Activated CD4-positive, alpha-beta T cell treated with anti-CD3 and anti-CD28 coated beads, Interleukin-2, amount 50 U/mL, for 24 hours (primary cell): Measurements from ENCODE around the gene RELL2.
A peak's percentile ranks its signal among the peaks of the same experiment; 100 is the strongest.
"Not testable (repeated sequence)": the region's sequence is repeated elsewhere in the genome, so short reads cannot be mapped to it uniquely, and the experiment has no call there.

ENCODE experiments used
- DNase-seq, 2 donors: peaks; one replicate each; pipeline ENCODE4 v3.0.0-alpha.2; 2020; ENCODE audit warnings: low read depth in 1 of 2, low spot score in 1 of 2

The RELL2 gene, protein sequence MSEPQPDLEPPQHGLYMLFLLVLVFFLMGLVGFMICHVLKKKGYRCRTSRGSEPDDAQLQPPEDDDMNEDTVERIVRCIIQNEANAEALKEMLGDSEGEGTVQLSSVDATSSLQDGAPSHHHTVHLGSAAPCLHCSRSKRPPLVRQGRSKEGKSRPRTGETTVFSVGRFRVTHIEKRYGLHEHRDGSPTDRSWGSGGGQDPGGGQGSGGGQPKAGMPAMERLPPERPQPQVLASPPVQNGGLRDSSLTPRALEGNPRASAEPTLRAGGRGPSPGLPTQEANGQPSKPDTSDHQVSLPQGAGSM

DNA sequence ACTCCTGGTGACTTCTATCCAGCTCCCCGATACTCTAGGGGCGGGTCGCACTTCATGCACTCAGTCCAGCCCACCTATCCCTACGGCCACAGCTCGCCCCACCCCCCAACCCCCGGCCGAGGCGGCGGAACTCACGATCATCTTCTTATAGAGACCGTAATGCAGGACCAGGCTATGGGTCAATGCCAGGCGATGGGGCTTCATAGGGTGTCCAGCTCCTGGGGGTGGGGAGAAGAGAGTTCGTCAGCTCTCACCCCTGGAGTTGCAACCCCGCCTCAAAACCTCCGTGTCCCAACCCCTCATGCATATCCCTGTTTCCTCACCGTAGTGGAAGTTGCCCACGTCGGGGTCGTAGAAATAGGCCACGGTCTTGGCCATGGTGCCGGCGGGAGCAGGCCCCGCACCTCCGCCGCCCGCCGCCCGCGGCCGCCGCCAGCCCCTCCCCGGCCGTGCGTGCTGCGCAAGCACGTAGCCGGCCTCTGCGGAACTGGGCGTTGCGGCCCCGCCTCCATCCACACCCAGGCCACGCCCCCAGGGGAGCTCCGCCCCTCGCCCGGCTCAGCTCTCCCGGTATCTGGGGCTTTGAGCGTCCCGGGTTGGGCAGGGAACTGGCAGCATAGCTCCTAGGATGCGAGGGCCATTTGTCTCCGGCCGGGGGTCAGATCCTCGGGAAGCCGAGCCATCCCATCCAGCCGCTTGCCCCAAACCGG is at the start of gene RELL2, which contains the start of gene HDAC3:
RELL2 (plus strand) TSS at position 585 of the 710 bp plus-strand sequence. CDS start 1,229 bp downstream, outside the sequence.
HDAC3 (minus strand) TSS at position 437 of the 710 bp plus-strand sequence; CDS start at position 378, 59 bp downstream.
- peak; percentile 88 to 92 for DNase-seq

DNA sequence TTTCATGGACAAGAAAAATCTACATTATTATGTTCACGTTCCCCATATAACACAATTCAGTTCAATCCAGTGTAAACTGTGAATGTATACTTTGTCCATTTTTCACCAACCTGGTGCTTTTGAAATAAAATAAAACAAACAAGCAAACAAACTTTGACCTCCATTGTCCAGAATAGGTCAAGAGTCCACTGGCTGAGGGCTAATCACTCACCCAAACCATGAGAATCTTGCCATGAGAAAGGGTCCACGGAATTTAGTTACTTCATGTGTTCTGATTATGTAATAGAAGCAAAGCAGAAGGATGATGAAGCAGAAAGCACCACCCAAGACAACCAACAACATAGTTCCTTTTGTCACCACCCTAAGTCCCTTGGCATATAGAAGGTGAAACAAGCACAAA is 46.7 kb upstream of the RELL2 start:
- no peak for DNase-seq

DNA sequence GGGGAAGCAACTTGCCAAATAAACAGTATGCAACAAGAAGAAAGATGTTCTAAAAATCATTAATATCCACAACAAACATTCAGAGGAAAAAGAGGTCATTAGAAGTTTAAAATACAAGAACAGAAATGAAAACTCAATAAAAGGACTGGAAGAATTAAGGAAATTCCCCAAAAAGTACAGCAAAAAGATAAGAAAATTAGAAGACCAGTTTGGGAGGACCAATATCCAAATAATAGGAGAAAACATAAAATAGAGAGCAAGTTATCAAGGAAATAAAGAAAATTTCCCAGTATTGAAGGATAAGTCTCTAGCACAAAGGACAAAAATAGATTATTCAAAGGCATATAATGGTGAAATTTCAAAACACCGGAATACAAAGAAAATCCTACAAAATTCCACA is 39.9 kb upstream of the RELL2 start:
- no peak for DNase-seq

DNA sequence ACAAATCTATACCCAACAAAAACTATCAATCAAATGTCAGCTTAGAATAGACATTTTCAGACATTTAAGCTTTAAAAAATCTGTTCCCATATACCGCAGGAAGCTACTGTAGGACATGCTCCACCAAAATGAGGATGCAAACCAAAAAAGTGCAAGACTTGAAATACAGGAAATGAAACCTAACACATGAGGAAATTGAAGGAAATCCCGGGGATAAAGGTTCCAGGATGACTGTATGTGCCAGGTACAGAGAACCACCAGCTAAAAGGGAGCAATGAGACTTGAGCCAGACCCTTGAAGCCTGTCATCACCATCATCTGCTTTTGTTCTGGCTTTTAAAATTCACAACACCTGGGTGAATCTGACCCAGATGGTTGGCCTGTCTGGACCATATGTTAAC is 39.4 kb upstream of the RELL2 start:
- DNase-seq: no peak

DNA sequence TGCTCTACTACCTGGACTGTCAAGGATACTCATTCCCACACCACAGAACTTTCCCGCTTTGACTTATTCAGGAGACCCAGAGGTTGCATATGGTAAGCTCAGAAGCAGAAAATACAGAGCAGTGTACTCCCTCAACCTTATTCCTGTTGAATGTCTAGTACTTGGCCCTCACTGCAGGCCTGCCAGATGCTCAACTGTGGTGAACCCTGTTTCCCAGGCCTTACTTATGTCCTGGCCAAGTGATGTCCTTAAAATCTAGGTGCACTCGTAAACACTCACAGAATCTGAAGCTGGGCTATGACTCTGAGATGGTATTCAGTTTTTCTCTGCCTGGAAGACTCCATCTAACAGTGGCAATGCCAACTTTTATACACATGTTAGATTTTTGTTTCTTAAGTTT is 39.0 kb upstream of the RELL2 start:
- no peak for DNase-seq

DNA sequence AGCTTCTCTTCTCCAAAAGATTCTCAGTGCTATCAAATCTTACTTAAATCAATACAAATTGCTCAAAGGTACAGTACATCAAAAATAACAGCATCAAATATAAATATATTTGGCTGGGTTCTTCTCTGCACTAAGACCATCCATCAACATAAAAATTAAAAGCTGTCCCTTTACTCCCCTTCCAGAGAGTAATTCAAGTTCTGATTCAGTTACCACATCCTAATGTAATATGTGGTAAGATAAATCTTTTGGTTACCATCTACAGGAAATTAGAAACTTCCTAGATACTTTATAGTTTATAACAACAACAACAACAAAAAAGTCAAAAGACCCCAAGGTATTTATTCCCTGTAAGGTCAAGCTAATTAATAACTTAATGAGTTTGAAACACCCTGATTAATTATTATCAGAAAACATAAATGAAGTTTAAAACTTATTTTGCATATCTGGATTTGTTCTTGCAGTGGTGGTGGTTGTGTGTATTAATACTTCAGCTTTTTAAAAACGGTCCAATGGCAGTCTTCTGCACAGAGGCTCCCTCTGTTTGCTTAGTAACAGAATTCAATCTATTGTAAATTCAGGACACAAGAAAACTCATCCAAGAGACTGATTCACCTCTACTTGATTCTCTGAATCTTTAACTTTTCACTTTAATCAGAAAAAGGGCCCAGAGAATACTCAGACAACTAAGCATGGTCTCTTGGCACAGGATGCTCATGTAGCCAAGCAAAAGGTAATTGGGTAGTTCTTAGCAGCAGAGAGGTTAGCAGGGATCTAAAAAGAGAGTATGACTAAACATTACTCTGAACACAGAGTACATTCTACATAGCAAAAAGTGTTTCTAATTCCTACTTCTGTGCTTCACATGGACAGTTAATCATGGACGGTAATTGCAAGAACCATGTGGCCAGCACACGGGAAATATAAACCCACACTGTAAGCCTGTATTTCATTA is 38.1 kb upstream of the RELL2 start:
- DNase-seq: no peak

DNA sequence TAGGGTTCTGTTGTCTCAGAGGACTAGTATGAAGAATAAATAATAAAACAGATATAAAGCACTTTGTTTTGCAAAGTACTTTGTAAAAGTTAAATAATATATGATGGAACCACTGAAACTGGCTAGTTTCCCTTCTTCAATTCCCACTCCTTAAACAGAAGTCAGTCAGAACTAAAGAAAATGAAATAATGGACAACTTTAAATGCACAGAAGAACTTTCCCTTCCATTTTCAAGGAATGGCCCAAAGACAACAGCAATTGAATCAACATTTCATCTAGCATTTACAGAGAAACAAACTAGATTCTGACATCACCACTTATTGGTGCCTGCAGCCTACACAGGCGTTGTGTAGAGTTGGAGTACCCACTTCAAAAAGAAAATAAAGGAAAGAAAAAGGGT is 34.2 kb upstream of the RELL2 start:
- DNase-seq: no peak

DNA sequence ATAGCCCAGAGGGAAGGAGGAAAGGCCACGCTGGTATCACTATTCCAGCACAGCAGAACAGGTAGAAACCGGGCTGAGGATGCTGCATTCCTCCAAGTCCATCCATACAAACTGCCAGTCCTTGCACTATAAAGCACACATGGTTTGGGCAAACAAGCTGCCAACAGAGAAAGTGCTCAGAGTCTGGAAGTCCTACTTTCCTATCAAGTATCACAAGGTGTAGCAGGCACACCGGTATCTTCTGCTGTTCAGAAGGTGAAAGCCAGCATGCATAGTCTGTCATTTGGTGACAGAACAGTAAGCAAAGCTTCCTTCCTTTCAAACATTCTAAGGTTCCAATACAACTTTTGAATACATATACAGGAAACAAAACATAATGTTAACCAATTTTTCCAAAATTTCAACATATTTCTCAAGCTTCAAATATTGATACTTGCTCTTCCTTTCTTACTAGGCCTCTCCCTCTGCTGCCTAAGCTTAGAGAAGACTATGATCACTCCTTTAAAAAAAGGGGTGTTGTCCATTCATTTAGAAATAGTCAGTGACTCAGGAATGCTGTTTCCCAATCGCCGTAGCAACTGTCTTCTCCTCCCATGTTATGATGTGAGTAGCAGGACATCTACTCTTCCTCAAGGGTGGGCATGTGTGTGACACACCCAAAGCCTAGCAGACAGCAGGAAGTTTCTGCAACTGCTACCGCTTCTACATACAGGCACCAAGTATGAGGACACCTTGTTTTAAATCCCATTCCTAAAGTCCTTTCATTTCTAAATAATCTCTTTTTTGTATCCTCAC is 32.7 kb upstream of the RELL2 start:
- no peak for DNase-seq

DNA sequence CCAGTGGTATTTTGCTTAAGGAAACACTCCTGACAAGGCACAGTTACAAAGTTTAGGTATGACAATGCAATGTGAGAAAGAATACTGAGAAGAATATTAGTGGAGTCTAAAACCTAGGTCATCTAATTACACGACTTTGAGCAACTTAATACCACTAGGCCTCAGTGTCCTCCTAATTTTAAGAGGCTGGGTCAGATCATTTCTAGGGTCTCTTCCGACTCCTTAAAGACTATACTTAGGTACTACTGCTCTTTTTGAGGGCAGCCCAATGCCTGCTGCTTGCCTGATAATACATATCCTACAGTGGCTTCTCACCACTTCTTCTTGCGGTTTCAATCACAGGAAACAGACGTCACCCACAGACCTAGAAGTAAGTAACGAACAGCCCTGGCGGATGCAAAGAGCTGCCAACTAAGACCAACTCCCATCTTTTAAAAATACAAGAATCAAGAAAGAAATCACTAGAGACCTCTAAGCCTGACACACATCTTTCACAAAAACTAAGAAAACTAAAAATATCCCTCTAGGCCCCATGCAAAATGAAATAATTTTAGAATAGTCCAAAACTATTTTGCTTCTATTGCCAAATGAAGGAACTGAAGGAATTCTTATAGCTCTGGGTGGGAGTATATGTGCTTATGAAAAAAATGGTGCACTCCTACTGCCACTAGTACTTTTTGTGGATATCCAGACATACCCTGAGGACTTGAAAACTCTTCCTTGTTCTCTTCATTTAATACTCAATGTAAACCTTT is 31.1 kb upstream of the RELL2 start:
- peak in 1 of 2 donors; percentile 75 for DNase-seq

DNA sequence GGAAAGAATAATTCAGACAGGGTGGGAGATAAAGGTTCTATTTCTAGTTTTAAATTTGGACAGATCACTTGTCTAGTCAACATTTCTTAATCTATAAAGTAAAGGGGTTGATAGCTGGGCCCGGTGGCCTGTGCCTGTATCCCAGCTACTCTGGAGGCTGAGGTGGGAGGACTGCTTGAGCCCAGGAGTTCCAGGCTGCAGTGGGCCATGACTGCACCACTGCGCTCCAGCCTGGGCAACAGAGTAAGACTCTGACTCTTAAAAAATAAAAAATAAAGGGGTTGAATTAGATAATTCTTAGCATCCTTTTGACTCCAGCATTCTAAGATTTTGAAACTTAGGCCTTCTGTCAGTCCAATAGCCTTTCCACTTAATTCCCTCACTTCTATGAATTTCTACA is 28.8 kb upstream of the RELL2 start:
- no peak for DNase-seq

DNA sequence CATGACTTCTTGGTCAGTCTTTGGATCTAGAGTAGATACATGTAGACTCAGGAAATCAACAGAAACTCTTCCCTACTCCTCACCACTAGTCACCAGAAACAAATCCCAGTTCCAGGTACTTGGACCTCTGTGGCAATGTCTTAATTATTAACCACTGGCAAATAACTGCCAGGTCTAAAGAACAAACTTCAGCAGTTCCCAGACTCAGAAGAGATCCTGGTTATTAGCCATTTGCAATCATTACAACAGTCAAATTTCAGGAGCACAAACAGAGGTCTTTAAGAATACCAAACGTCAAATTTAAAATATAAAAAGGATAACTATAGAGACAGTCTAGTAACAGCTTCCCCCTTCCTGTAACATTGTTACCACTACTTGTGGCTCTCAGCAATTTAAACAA is 28.2 kb upstream of the RELL2 start:
- DNase-seq: no peak

DNA sequence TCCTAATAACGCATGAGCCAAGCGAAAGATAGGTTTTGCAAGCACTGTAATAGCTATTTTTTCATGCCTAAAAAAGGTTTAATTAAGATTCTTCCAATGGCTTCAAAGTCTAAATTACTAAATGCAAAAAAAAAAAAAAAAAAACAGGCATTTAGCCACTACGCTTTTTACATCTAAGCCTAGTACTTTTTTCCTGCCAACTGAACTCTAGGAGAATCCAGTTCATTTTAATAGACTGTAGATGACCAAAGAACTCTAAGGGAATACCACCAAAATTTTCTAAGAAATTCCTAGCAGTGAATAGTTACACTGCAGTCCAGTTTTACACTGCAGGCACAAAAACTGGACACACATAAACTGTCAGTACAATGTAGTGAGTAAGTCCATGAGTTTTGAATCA is 27.8 kb upstream of the RELL2 start:
- no peak for DNase-seq

DNA sequence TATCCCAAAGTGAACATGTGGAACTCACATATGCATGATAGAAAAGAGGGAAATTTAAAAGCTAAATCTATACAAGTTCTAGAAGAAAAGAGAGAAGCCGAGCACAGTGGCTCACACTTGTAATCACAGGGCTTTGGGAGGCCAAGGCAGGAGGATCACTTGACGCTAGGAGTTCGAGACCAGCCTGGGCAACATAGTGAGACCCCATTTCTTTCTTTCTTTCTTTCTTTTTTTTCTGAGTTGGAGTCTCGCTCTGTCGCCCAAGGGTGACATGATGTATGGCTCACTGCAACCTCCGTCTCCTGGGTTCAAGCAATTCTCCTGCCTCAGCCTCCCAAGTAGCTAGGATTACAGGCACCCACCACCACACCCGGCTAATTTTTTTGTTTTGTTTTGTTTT is 26.9 kb upstream of the RELL2 start:
- DNase-seq: not testable (repeated sequence)

DNA sequence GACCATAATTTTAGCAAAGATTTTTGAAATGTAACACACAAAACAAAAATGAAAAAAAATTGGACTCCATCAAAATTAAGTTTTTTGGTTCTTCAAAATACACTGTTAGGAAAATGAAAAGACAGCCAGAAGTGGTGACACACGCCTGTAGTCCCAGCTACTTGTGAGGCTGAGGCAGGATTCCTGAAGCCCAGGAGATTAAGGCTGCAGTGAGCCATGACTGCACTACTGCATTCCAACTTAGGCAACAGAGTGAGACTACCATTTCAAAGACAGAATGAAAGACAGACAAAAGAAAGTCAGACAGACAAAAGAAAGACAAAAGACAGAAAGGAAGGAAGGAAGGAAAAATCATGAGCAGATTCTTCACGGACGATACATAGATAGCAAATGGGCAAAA is 25.5 kb upstream of the RELL2 start:
- no peak for DNase-seq

DNA sequence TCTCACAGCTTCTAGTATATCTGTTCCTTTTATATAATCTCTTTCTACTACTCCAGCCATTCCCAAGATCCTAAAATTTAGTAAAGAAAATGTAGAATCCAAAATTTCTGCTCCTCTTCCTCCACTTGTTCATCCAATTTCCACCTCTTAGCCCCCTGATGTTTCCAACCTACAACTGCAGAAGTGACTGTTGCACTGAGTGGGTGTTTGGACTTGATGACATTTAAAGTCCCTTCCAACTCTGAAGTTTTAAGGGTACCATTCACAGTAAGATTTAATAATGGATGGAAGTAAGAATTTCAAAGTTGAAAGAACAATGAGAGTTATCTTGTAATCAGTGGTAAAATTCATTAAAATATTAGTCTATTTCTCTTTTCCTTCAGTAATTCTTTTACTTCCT is 23.5 kb upstream of the RELL2 start:
- DNase-seq: no peak

DNA sequence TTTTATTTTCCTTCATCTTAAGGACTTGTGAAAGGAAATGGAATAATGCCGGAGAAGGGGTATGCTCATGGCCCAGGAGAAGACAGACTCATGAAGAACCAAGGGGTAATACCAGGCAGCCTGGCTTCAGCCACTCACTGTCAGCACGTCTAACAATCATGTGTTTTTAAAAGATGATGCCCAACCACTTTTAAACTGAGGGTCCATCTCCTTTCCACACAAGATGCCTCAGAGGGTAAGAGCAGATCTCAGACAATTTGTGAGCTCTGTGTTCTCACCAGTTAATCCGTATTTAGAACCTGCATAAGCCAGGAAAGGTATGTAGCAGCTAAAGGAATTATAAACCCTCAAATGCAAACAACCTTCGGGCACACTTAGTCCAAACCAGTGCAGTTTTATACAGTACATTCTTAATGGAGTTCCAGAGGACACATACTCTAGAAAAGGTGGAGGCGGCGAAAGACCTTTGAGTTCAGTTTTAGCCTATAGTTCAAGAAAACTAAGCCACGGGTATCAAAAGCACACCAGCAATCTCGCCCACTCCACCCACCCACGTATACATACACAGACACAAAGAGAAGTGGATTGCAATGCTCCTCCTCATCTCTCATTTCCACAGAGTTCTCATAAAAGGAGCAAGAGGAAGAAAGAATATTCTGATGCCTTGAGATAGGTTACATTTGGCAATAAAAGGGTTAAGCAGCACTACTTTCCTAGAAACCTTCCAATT is 20.6 kb upstream of the RELL2 start:
- no peak for DNase-seq

DNA sequence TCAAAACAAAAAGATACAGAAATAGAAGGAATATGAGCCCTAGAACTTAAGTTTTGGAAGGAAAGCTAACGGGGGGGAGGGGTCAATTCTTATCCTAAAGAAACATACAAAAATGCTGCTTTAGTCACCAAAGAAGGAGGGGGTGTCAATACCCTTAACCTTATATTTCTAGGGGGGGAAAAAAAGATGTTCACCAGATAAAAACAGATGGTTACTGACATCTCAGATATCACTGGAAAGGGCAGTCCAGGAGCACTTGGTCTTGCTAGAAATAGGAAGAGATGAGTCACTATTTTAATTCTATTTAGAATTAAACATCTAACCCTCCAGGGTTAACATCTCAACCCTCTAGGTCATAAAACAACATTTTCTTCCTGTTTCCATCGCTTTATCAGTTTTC is 19.7 kb upstream of the RELL2 start:
- DNase-seq: no peak

DNA sequence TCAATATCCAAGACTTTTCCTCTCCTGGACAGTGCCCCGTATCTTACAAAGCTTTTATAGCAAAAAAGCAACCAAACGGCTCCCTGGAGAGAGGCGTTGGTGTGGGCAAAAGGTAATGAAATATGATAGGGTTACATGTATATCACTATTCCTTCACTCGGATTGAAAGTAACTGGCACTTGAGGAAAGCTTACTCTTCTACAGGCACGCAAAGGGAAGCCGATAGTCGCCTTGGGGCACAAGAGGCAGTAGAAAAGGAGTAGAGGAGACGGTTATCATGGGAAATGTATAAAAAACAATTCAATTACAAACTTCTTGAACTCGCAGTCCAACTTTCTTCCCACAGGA is 19.1 kb upstream of the RELL2 start:
- no peak for DNase-seq

DNA sequence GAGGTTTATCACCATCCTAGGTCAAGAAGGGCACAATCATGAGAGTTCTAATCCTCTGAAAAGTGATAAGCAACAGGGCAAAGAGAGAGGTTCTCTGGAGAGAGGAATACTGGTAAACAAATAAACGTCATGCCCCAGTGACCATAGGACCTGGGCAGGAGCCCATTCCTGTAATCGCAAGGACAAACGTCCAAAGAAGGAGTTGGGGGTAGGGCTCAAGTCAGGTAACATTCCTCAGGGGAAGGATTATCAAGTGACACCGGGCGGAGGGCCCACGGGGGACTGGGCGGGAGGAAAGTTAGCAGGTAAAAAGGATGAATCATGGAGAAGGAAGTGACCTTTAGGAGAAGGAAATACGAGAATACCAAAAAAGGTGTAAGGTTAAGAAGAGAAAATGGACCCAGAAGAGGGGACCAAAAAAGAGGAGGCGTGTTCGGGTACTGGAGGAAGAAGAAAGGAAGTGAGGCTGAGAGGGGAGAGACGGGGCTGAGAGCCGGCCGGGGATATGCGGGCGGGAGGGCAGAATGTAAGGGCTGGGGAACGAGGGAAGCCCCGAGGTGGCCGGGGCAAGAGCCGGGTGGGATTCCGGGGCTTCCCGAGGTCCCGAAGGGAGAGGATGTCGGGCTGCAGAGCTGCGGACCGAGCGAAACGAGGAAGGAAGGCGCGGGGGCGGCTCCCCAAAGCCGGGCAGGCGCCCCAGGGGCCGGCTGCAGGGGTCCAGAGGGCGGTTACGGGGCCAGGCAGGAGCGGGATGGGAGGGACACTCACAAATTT is 18.6 kb upstream of the RELL2 start:
- peak; percentile 28 to 61 for DNase-seq
